ENCODE results near the gene ADAMTS7. TPM values are rescaled to one million over a fixed set of nuclear protein-coding genes. Genes with fewer than 3 reads are reported as not detected.
"Not testable (repeated sequence)": the region's sequence is repeated elsewhere in the genome, so short reads cannot be mapped to it uniquely, and the experiment has no call there.

Gene ADAMTS7
- total and polyA plus RNA-seq, 7 experiments from 2014 or later, result 1.5 TPM; not detected in 6

DNA sequence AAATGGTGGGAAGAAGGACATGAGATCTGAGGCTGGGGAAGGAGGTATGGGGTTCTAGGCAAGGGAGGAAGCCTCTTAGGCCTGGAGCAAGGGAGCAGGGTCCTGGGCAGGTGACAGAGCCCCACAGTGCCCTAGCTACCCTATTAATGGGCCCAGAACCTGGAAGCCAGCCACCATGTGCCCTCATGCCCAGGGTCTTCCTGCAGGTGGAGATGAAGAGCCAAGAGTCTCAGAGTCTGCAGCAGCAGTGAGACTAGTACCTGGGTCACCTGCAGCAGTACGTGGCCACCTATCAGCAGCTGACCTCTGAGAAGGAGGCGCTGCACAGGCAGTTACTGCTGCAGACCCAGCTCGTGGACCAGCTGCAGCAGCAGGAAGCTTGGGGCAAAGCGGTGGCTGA lies 75.0 kb downstream of the ADAMTS7 start:
- H3K27ac ChIP-seq (ENCODE audit: low read depth, low read length); H3K4me1 ChIP-seq (ENCODE audit: control insufficient read depth in 2 of 2, insufficient read depth in 2 of 2, low read length in 2 of 2); CTCF ChIA-PET; H3K9me3 ChIP-seq (ENCODE audit: control insufficient read depth in 2 of 3, low read length in 3 of 3); intact Hi-C loops (cut with micrococcal nuclease); DNase-seq; H3K27ac Mint-ChIP-seq; H3K9me3 Mint-ChIP-seq; H3K4me1 Mint-ChIP-seq; H3K4me3 ChIP-seq (ENCODE audit: low read length); H3K36me3 ChIP-seq (ENCODE audit: control insufficient read depth in 2 of 3, insufficient read depth in 3 of 3, low read length in 3 of 3); H3K36me3 Mint-ChIP-seq; ATAC-seq; H3K27me3 ChIP-seq (ENCODE audit: control insufficient read depth in 2 of 2, insufficient read depth in 2 of 2, low read length in 2 of 2); H3K4me3 Mint-ChIP-seq; POLR2A ChIA-PET: not testable (repeated sequence)
- peaks cover 4 to 17% (median 12%) of the 10 kb centered on the region in 5 donors for H3K27me3 Mint-ChIP-seq

DNA sequence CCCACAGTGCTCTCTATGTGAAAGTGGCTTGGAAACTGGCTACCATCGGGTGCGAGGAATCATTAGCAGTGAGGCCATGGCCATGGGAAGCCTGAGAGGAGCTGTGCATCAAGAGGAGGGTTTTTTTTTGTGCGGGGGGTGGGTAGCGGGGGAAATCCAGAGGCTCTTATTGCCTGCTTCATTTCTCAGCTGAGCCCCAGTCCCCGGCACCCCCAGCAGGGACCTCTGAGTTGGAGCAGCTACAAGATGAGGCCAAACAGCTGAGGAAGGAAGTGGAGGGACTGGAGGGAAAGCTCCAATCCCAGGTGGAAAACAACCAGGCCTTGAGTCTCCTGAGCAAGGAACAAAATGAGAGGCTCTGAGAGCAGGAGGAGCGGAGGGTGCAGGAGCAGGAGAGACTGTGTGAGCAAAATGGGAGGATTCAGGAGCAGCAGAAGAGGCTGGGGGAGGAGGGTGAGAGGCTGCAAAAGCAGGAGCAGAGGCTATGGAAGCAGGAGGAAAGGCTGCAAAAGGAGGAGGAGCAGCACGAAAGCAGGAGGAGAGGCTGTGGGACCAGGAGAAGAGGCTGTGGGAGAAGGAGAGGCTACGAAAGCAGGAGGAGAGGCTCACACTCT lies 76.7 kb downstream of the ADAMTS7 start:
- Mint-ChIP-seq H3K4me1 (peaks cover 0 to 5% (median 0%) of the 10 kb centered on the region in 7 donors), H3K4me3 (no peak overlapping the region), H3K27me3 (peaks cover 4 to 16% (median 12%) of the 10 kb centered on the region in 5 donors), H3K27ac (no peak overlapping the region), H3K9me3 (peaks cover 0 to 2% (median 0%) of the 10 kb centered on the region in 11 donors), H3K36me3 (no peaks in the 10 kb centered on the region)
- CTCF ChIA-PET, result no interaction called here
- DNase-seq (no peak), ATAC-seq (no peak)
- POLR2A ChIA-PET, result no interaction called here
- Histone ChIP-seq H3K27ac (ENCODE audit: low read depth, low read length) (no peak overlapping the region), H3K9me3 (ENCODE audit: control insufficient read depth in 2 of 3, low read length in 3 of 3) (no peaks in the 10 kb centered on the region), H3K4me3 (ENCODE audit: low read length) (no peak overlapping the region), H3K36me3 (ENCODE audit: control insufficient read depth in 2 of 3, insufficient read depth in 3 of 3, low read length in 3 of 3) (no peaks in the 10 kb centered on the region), H3K27me3 (ENCODE audit: control insufficient read depth in 2 of 2, insufficient read depth in 2 of 2, low read length in 2 of 2) (no peaks in the 10 kb centered on the region), H3K4me1 (ENCODE audit: control insufficient read depth in 2 of 2, insufficient read depth in 2 of 2, low read length in 2 of 2) (no peaks in the 10 kb centered on the region)
- intact Hi-C loops (cut with micrococcal nuclease), result no loop called here

DNA sequence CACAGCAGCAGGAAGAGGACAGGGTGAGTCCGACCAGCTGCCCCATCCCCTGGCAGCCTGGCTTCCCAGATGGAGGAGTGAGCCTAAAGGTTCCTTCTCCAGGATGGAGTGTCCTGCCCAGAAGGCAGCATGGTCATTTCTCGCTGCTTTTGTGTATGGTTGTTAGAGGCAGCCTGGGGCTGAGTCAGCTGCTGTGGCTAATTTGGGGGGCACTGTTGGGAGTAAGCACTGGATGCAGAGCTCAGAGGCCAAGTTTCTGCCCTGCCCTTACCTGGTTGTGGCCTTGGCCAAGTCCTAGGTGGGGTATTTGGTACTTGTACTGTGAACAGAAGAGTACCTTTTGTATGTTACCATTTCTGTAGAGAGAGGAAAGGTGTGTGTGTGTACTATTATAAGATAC lies 78.6 kb downstream of the ADAMTS7 start:
- Mint-ChIP-seq H3K27ac (no peak overlapping the region), H3K4me1 (peaks cover 0 to 6% (median 0%) of the 10 kb centered on the region in 7 donors), H3K27me3 (peaks cover 0 to 15% (median 12%) of the 10 kb centered on the region in 5 donors), H3K36me3 (no peaks in the 10 kb centered on the region), H3K9me3 (peaks cover 0 to 2% (median 0%) of the 10 kb centered on the region in 11 donors), H3K4me3 (no peak overlapping the region)
- Histone ChIP-seq H3K27me3 (ENCODE audit: control insufficient read depth in 2 of 2, insufficient read depth in 2 of 2, low read length in 2 of 2) (no peaks in the 10 kb centered on the region), H3K4me3 (ENCODE audit: low read length) (no peak overlapping the region), H3K36me3 (ENCODE audit: control insufficient read depth in 2 of 3, insufficient read depth in 3 of 3, low read length in 3 of 3) (no peaks in the 10 kb centered on the region), H3K9me3 (ENCODE audit: control insufficient read depth in 2 of 3, low read length in 3 of 3) (no peaks in the 10 kb centered on the region), H3K4me1 (ENCODE audit: control insufficient read depth in 2 of 2, insufficient read depth in 2 of 2, low read length in 2 of 2) (no peaks in the 10 kb centered on the region), H3K27ac (ENCODE audit: low read depth, low read length) (no peak overlapping the region)
- no peak for DNase-seq
- CTCF ChIA-PET, result no interaction called here
- ATAC-seq, result no peak
- POLR2A ChIA-PET, result no interaction called here
- intact Hi-C loops (cut with micrococcal nuclease), result no loop called here

DNA sequence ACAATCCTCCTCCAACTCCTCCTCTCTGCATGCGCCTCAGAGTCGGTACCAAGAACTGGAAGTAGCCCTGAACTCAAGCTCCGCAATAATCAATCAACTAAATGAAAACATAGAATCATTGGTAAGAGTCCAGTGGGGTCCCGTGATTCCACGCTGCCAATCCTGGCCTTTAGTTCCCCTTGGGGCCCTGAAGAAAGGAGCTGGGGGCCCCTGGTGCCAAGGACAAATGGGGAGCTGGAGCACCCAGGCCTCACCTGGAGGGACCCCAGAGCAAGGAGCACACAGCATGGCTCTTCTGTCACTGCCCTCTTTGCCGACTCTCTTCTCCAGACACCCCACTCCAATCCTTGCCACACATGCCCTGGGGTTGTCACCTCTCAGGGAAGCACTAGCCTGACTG lies 80.3 kb downstream of the ADAMTS7 start:
- Mint-ChIP-seq H3K4me3 (no peak overlapping the region), H3K4me1 (peaks cover 0 to 6% (median 0%) of the 10 kb centered on the region in 7 donors), H3K36me3 (no peaks in the 10 kb centered on the region), H3K27me3 (peaks cover 0 to 12% (median 11%) of the 10 kb centered on the region in 5 donors), H3K27ac (no peak overlapping the region), H3K9me3 (no peaks in the 10 kb centered on the region)
- ChIA-PET POLR2A (no interaction called here), CTCF (no interaction called here)
- no peaks in the 10 kb centered on the region for H3K4me1 ChIP-seq (ENCODE audit: control insufficient read depth in 2 of 2, insufficient read depth in 2 of 2, low read length in 2 of 2)
- DNase-seq (no peak), ATAC-seq (no peak)
- no peaks in the 10 kb centered on the region for H3K27me3 ChIP-seq (ENCODE audit: control insufficient read depth in 2 of 2, insufficient read depth in 2 of 2, low read length in 2 of 2)
- H3K36me3 ChIP-seq (ENCODE audit: control insufficient read depth in 2 of 3, insufficient read depth in 3 of 3, low read length in 3 of 3), result no peaks in the 10 kb centered on the region
- H3K4me3 ChIP-seq (ENCODE audit: low read length), result no peak overlapping the region
- no peaks in the 10 kb centered on the region for H3K9me3 ChIP-seq (ENCODE audit: control insufficient read depth in 2 of 3, low read length in 3 of 3)
- intact Hi-C loops (cut with micrococcal nuclease), result no loop called here
- no peak overlapping the region for H3K27ac ChIP-seq (ENCODE audit: low read depth, low read length)

DNA sequence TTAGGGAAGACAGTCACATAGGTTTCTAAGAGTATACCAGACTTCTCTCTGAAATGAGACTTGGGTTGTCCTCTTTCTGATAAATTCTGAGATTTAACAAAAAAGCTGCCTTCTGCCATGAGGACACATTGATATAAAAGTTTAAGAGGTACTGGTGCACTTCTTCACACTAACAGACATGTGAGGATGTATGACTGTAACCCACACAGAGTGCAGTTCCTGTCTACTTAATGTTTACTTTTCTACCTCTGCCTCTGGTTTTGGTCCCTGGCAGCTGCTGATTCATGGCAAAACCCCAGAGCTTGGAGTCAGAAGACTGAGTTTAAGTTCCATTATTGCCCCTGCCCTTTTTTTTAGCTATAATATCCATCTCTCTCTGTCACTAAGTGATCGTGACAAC lies 82.8 kb downstream of the ADAMTS7 start:
- H3K4me3 Mint-ChIP-seq; intact Hi-C loops (cut with micrococcal nuclease); H3K4me1 Mint-ChIP-seq; H3K27me3 Mint-ChIP-seq; H3K4me1 ChIP-seq (ENCODE audit: control insufficient read depth in 2 of 2, insufficient read depth in 2 of 2, low read length in 2 of 2); H3K36me3 ChIP-seq (ENCODE audit: control insufficient read depth in 2 of 3, insufficient read depth in 3 of 3, low read length in 3 of 3); H3K36me3 Mint-ChIP-seq; H3K4me3 ChIP-seq (ENCODE audit: low read length); DNase-seq; POLR2A ChIA-PET; ATAC-seq; H3K9me3 ChIP-seq (ENCODE audit: control insufficient read depth in 2 of 3, low read length in 3 of 3); H3K27me3 ChIP-seq (ENCODE audit: control insufficient read depth in 2 of 2, insufficient read depth in 2 of 2, low read length in 2 of 2); H3K9me3 Mint-ChIP-seq; H3K27ac ChIP-seq (ENCODE audit: low read depth, low read length): not testable (repeated sequence)
- peak overlapping the region in 1 of 9 donors; percentile 55 for H3K27ac Mint-ChIP-seq
- CTCF ChIA-PET, result interaction anchor here (0.7 kb wide), 1 partner anchor 19 kb away, joined by 3 read pairs; no protein-coding TSS in a partner anchor

DNA sequence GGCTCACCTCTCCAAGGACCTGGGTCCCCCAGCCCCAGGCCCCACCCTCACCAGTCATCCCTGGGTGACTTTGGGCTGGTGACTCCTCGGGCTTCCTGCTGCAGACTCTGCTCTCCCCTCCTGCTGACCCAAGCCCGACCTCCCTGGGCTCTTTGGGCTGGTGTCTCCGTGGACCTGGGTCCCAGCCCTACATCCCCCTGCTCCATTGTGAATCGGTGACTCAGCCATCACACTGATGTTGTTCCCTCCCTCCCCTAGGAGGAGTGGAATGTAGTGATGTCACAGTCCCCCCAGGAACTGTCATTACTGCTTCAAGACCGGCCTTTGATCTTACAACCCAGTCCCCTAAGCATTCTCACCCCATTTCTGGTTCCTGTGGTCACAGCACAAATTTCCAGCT lies 83.7 kb downstream of the ADAMTS7 start:
- H3K36me3 Mint-ChIP-seq, result no peaks in the 10 kb centered on the region
- CTCF ChIA-PET, result no interaction called here
- H3K9me3 Mint-ChIP-seq, result no peaks in the 10 kb centered on the region
- no peak overlapping the region for H3K4me3 Mint-ChIP-seq
- peaks cover 0 to 6% (median 0%) of the 10 kb centered on the region in 7 donors for H3K4me1 Mint-ChIP-seq
- H3K27ac ChIP-seq (ENCODE audit: low read depth, low read length), result no peak overlapping the region
- no peaks in the 10 kb centered on the region for H3K27me3 ChIP-seq (ENCODE audit: control insufficient read depth in 2 of 2, insufficient read depth in 2 of 2, low read length in 2 of 2)
- H3K4me3 ChIP-seq (ENCODE audit: low read length), result no peak overlapping the region
- H3K9me3 ChIP-seq (ENCODE audit: control insufficient read depth in 2 of 3, low read length in 3 of 3), result no peaks in the 10 kb centered on the region
- no peaks in the 10 kb centered on the region for H3K36me3 ChIP-seq (ENCODE audit: control insufficient read depth in 2 of 3, insufficient read depth in 3 of 3, low read length in 3 of 3)
- H3K27ac Mint-ChIP-seq, result peak overlapping the region in 1 of 9 donors; percentile 62
- no peaks in the 10 kb centered on the region for H3K4me1 ChIP-seq (ENCODE audit: control insufficient read depth in 2 of 2, insufficient read depth in 2 of 2, low read length in 2 of 2)
- ATAC-seq, result no peak
- H3K27me3 Mint-ChIP-seq, result peaks cover 0 to 4% (median 0%) of the 10 kb centered on the region in 5 donors
- DNase-seq, result no peak
- POLR2A ChIA-PET, result no interaction called here
- intact Hi-C loops (cut with micrococcal nuclease), result no loop called here

DNA sequence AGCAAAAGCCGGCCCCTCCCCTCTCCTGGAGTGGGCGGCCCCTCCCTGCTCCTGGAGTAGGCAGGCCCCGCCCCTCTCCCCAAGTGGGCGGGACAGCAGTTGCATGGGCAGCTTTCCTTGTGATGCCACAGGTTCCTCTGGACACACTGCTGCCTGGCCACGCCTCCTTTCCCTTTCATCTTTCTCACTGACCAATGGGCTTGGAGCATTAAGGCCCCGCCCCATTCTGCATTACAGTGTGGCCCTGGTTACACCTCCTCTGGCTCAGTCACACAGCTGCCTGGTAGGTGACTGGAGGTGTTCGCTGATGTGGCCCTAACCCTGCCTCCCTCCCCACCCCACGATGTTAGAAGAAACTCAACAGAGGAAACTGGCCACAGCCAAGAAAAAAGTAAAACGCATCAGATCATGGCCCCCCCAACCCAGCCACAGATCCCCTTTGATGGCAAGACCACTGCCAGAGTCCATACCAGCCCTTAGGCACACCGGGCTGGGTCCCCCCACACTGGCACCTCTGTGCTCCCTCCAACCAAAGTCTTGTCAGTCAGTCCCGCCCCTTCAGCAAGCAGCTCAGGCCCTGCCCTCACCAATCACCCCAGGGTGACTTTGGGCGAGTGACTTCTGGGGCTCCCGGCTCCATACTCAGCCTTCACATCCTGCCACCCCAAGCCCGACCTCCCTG lies 84.3 kb downstream of the ADAMTS7 start:
- peaks cover 0 to 6% (median 0%) of the 10 kb centered on the region in 7 donors for H3K4me1 Mint-ChIP-seq
- intact Hi-C loops (cut with micrococcal nuclease), result no loop called here
- Histone ChIP-seq H3K9me3 (ENCODE audit: control insufficient read depth in 2 of 3, low read length in 3 of 3) (no peaks in the 10 kb centered on the region), H3K27me3 (ENCODE audit: control insufficient read depth in 2 of 2, insufficient read depth in 2 of 2, low read length in 2 of 2) (no peaks in the 10 kb centered on the region), H3K27ac (ENCODE audit: low read depth, low read length) (no peak overlapping the region), H3K4me1 (ENCODE audit: control insufficient read depth in 2 of 2, insufficient read depth in 2 of 2, low read length in 2 of 2) (no peaks in the 10 kb centered on the region), H3K4me3 (ENCODE audit: low read length) (no peak overlapping the region), H3K36me3 (ENCODE audit: control insufficient read depth in 2 of 3, insufficient read depth in 3 of 3, low read length in 3 of 3) (no peaks in the 10 kb centered on the region)
- DNase-seq (no peak), ATAC-seq (no peak)
- no peaks in the 10 kb centered on the region for H3K36me3 Mint-ChIP-seq
- peaks cover 0 to 7% (median 0%) of the 10 kb centered on the region in 5 donors for H3K27me3 Mint-ChIP-seq
- H3K4me3 Mint-ChIP-seq, result no peak overlapping the region
- CTCF ChIA-PET, result interaction anchor here (0.6 kb wide), 1 partner anchor 458 kb away, joined by 3 read pairs; no protein-coding TSS in a partner anchor
- POLR2A ChIA-PET, result no interaction called here
- peak overlapping the region in 1 of 9 donors; percentile 36 for H3K27ac Mint-ChIP-seq
- peaks cover 0 to 1% (median 0%) of the 10 kb centered on the region in 11 donors for H3K9me3 Mint-ChIP-seq

Data from naive thymus-derived CD4-positive, alpha-beta T cell (primary cell).